ENCODE measurements around the gene MAT2A.

The MAT2A gene

GRCh38 chr2:85523062-85523902 is 15.7 kb upstream of the MAT2A start:
- no peak for DNase-seq (ENCODE audit: extremely low read depth, insufficient read length)
- H3K27me3 ChIP-seq (replicated peaks; ENCODE audit: control insufficient read depth, insufficient read depth, low read length): no peaks in the 10 kb centered on the region
- H3K4me3 ChIP-seq (replicated peaks; ENCODE audit: low read depth, low read length): no peak overlapping the region
- no peaks in the 10 kb centered on the region for H3K36me3 ChIP-seq (ENCODE audit: control insufficient read depth, insufficient read depth, low read length)
- TF ChIP-seq CTCF (IDR thresholded peaks at IDR 0.05; ENCODE audit: insufficient read depth, low read length, poor library complexity, severe bottlenecking): no peak

- Histone ChIP-seq H3K36me3 (ENCODE audit: control insufficient read depth, insufficient read depth, low read length) (no peaks in the 10 kb centered on the region), H3K27me3 (replicated peaks; ENCODE audit: control insufficient read depth, insufficient read depth, low read length) (no peaks in the 10 kb centered on the region), H3K4me3 (replicated peaks; ENCODE audit: low read depth, low read length) (no peak overlapping the region)
- TF ChIP-seq CTCF (IDR thresholded peaks at IDR 0.05; ENCODE audit: insufficient read depth, low read length, poor library complexity, severe bottlenecking): no peak
- DNase-seq (ENCODE audit: extremely low read depth, insufficient read length): no peak
Measured at GRCh38 chr2:85523903-85524335, 15.0 kb upstream of the MAT2A start.

- no peak for TF ChIP-seq CTCF (IDR thresholded peaks at IDR 0.05; ENCODE audit: insufficient read depth, low read length, poor library complexity, severe bottlenecking)
- Histone ChIP-seq H3K4me3 (replicated peaks; ENCODE audit: low read depth, low read length) (no peak overlapping the region), H3K36me3 (ENCODE audit: control insufficient read depth, insufficient read depth, low read length) (no peaks in the 10 kb centered on the region), H3K27me3 (replicated peaks; ENCODE audit: control insufficient read depth, insufficient read depth, low read length) (no peaks in the 10 kb centered on the region)
- no peak for DNase-seq (ENCODE audit: extremely low read depth, insufficient read length)
Measured at GRCh38 chr2:85524336-85524908, 14.5 kb upstream of the MAT2A start.

- Histone ChIP-seq H3K4me3 (replicated peaks; ENCODE audit: low read depth, low read length) (no peak overlapping the region), H3K27me3 (replicated peaks; ENCODE audit: control insufficient read depth, insufficient read depth, low read length) (no peaks in the 10 kb centered on the region), H3K36me3 (ENCODE audit: control insufficient read depth, insufficient read depth, low read length) (no peaks in the 10 kb centered on the region)
- no peak for TF ChIP-seq CTCF (IDR thresholded peaks at IDR 0.05; ENCODE audit: insufficient read depth, low read length, poor library complexity, severe bottlenecking)
- DNase-seq (ENCODE audit: extremely low read depth, insufficient read length): no peak
Measured at GRCh38 chr2:85525029-85525428, 13.9 kb upstream of the MAT2A start.

GRCh38 chr2:85525567-85525966 is 13.4 kb upstream of the MAT2A start:
- H3K27me3 ChIP-seq (replicated peaks; ENCODE audit: control insufficient read depth, insufficient read depth, low read length): no peaks in the 10 kb centered on the region
- no peaks in the 10 kb centered on the region for H3K36me3 ChIP-seq (ENCODE audit: control insufficient read depth, insufficient read depth, low read length)
- no peak for DNase-seq (ENCODE audit: extremely low read depth, insufficient read length)
- H3K4me3 ChIP-seq (replicated peaks; ENCODE audit: low read depth, low read length): no peak overlapping the region
- TF ChIP-seq CTCF (IDR thresholded peaks at IDR 0.05; ENCODE audit: insufficient read depth, low read length, poor library complexity, severe bottlenecking): no peak
